Fibroblast of skin of back (primary cell): ENCODE measurements around the gene FRMD4A.

Experiments used
- DNase-seq: peaks from one replicate; pipeline ENCODE4 v3.0.0-alpha.2; 2013

FRMD4A gene

DNA sequence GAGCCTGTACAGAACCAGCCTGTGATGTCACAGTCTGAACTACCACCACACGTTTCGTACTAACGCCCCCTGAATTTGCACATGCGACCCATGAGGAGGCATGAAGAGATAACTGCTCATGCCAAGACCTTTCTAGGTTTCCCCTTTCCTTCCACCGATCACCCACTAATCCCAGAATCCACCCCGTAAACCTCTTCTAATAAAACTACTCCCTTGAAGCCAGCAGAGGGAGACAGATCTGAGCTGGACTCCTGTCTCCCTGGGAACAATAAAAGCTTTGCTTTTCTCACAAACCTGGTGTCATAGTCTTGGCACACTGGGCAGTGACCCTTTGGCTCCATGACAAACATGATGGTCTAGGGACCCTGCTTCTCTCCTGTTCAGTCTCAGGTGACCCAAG, 144.5 kb downstream of the FRMD4A start:
- peak; percentile 12 for DNase-seq

DNA sequence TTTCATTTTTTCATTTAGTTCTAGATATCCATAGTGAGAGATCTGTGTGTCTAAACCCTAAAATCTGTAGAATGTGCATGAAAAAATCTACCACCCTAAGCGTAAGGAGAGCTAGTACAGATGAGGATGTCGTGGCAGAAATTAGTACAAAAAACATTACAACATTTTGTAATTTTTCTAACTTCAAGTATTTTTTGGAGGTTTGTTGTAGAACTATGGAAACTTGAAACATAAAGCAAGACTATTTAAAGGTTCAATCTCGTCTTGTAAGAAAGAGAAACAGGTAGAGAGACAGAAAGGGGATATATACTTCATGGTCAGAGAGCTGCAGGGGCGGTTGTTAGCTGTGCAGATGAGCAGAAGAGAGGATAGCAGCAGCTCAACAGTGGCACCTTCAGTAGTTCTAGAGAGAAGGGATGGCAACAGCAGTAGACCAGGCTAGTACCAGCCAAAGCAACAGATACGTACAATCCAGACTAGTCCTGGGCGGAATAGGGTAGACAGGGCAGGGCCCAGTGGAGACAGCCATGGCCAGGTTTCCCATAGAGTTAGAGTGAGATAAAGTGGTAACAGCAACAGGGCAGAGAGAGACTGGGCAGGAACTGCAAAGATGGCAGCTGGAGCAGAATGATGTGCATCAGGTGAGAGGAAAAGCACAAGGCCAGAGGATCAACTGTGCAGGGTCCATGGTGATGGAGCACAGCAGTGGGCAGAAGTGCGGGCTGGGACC, 145.2 kb downstream of the FRMD4A start:
- DNase-seq = peak; percentile 83

DNA sequence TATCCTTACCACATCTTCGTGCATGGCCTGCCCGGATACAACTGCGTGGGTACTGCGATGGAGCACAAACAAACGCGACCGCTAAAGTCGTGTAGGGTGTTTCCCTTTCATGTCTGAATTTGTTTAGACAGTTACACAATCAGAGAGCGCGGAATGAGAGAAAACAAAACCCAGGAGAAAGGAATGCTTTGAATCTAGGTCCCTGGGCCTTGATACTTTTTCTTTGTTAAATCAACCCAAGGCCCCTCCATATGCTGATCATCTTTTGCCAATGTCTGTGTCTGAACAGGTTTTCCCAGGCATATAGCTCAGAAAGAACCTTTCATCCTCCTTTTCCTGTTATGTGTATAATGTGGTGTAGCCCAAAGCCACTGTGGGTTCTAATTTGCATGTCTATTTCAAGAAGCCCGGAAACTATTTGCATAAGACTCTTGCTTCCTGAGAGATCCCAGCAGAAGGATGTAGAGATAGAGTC, 145.8 kb downstream of the FRMD4A start:
- peak; percentile 12 for DNase-seq

DNA sequence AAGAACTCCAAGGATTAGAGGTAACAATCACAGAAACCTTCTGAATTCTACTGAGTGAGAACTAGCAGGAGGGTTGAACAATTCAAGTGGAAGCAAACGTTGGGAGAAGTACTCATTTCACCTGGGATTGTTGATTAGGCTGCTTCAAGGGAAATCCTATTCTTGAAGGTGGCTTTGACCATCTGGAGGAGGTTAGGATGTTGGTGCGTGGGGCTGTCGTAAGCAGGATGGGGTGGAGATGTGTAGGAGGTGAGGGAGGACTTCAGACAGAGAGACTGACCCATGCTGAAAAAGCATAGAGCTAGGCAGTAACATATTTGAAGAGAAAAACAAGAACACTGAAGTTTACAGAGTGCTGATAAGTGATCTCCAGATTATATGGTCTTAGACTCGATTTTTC, 147.9 kb downstream of the FRMD4A start:
- no peak for DNase-seq

DNA sequence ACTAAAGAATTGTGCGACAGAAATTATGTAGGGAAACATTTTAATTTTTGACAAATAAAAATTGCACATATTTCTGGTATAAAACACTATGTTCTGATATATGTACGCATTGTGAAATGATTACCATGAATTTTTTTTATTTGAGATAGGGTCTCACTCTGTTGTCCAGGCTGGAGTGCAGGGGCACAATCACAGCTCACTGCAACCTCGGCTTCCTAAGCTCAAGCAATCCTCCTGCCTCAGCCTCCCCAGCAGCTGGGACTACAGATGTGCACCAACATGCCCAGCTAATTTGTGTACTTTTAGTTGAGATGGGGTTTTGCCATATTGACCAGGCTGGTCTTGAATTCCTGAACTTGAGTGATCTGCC, 149.2 kb downstream of the FRMD4A start:
- no peak for DNase-seq

DNA sequence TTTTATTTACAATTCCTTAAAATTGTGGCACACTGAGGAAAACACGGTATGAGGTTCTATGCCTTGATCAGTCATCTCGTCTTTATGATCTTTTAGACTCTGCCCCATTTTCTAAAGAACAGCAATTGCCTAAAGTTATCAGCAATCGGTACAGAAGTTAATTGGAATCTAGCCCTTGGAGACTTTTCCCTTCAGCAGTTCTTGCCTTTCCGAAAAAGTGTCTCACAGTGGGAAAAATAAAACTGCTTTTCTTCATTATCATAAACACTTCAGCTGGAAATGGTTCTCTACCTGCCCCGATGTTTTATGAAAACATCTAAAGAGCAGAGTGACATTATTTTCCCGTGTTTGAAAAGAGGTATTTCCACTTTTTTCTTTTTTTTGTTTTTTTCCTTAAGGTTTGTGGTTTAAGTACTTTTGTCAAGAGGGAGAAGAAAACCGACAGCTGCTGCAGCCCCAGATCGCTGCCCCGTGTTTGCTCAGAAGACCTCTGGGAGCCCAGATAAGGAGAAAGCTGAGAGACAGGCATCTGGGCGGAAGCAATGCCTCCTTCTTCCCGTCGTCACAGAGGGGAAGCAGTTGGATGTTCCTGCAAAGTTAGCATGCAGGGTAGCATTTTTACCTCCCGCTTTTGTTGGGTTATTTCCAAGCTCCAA, 149.7 kb downstream of the FRMD4A start:
- no peak for DNase-seq

DNA sequence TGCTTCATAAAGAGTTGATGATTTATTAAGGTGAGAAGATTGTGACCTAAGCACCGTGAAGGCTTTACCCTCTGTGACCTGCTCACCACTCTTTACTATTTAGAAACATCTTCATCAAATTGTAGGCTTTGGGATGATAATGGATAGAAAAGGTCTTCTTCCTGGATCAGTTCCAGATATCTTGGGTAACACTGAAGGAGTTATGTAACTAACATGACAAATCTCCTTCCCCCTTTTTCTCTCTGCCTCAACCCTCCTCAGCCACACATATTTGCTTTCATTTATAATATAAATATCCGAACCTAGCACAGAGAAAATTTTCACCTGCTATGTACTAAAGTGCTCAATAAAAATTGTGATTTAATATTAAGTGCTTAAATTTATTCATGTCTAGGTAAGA, 151.5 kb downstream of the FRMD4A start:
- DNase-seq = no peak

DNA sequence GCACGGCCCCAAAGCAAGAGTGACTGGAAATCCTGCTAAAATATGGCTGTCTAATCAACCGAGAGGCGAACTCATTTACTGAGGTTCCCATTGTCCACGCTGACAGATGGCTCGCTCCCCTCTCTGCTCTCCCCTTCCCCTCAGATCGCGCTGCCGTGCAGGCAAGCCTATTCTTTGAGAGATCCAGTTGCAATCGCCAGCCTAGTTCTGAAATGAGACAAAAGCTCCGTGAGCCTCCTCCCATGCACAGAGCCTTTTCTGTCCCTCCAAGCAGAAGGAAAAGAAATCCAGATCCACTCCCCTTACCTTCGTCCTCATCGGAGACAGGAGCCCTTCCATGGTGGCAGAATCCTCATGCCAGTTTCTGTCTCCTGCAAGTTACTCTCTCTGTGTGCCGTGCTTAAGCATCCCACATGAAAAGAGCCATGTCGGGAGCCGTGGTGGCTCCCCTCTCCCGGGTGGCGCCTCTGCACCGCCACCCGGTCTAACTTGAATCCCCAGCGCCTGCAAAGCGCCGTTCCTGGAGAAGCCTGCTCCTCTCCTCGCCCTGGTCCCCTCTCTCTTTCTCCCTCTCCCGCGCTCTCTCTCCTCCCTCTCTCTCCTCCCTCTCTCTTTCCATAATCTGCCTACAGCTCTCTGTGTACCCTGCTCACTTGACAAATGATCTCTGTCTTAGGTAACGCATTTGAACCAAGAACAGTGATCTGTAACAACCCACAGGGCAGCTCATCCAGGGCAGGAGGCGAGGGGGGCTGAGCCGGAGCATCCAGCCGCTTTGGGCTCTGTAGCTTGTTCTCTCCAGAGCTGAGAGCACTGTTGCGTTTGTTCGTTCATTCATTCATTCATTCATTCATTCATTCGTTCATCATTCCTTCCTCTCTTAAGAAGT, 156.8 kb downstream of the FRMD4A start:
- peak; percentile 34 for DNase-seq

DNA sequence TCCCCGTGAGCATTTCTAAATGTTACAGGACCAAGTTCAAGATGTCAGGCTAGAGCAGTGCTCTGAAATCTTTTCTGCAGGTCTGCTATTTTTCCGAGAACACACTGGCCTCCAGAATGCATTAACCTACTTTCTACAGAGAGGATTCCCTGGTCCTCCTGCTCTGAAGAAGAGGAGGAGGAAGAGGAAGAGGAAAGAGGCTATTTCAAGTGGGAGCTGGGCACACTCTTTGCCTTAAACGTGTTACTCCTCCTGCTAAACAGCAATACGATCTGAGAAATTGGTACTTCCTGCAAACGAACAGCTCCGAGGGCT, 157.4 kb downstream of the FRMD4A start:
- DNase-seq = no peak

DNA sequence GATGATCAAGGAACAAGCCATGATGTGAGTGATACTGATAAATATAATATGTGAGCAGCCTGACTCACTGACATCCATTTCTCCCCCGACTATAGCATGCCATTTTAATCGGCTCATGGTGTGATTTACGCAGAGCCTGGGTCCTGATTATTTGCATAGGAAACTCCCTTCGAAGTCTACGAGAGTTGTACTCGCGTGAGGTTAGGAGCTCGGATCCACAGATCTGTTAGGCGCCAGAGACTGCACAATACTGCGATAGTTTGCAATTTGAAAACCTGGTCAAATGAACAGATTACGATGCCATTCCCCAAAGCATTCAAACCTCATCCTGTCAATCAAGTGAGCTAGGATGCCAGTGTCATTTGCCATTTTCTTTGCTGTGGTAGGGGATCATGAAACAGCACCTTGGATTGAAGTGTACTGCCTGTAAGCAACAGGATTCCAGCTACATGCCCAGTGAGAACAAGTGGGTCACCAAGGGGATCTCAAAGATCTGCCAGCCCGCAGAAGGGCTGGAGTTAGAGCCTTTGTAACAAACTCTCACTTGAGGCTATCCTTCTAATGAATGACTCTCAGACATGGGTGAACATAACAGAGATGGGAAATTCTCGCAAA, 158.3 kb downstream of the FRMD4A start:
- no peak for DNase-seq

DNA sequence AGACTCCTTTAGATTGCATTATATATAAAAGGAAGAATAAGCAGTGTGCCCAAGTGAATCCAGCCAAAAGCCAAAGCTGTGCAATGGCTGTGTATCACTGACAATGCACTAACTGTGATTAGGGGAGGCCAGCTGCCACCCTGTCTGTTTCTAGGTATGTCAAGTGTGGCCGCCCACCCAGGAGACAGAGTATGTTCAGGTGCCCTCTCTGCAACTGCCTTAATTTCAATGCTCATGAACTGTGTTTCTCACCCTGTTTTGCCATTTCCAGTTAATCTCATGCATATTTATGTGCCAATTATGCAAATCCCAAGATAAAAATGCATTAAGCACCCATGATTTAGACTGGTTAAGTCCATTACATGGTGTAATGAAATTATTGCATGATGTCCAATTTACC, 159.4 kb downstream of the FRMD4A start:
- no peak for DNase-seq

DNA sequence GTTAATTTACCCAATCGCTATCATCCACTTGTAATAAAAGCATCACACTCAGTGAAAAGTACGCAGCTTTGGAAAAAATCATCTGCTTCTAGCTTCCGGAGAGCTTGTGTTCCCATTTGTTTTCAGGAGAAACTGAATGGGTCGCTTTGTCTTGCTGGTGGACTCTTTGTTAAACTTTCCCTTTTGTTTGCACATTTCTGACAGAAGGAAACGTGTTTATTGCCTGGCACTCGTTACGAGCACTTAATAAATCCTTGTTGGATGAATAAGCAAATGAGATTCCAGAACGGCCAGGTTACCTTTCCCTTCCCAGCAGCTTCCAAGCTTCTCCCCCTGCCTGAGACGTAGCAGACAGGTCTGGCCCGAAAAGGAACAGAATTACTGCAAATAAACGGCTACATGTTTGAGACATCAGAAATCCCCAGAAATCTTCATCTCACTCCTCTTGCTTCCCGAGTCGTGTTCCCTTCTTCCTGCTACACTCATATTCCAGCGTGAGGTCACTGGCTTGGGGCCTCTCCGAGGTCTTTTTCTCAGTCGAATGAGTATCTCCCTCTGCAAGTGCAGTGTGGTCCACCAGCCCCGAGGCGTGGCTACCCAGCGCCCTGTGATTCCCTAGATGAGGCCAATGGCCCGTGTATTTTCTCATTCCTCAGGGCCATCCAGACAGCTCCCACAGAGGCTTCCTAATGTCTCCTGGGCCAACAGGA, 167.2 kb downstream of the FRMD4A start:
- no peak for DNase-seq

DNA sequence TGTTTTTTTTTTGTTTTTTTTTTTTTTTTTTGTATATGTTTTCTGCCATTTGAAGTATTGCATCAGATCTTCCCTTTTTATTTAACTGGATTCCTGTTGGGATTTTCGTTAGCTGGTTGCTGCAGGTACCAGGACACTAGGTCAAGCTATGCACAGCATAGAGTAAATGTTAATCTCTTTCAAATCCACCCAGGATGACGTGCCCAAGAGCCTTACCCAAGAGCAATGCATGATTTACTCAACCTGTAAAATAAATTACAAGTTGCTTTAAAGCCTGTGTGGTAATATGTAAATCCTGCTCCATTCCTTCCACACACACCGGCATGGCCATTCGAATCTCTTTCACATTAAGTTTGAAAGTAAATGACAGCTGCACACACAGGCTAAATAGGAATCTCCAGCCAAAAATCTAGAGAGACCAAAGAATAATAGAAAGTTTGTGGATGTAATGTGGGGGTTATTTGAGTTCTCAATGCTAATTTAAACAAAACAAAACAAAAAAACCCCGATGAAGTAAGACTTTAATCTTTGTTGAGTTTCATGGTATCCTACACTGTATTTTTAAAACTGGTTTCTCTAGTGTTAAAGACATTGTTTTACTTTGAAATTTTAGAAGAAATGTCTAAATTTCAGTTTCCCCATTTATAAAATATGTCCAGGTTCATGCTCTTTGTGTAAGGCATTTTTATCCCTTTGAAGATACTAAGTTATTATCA, 167.9 kb downstream of the FRMD4A start:
- no peak for DNase-seq

DNA sequence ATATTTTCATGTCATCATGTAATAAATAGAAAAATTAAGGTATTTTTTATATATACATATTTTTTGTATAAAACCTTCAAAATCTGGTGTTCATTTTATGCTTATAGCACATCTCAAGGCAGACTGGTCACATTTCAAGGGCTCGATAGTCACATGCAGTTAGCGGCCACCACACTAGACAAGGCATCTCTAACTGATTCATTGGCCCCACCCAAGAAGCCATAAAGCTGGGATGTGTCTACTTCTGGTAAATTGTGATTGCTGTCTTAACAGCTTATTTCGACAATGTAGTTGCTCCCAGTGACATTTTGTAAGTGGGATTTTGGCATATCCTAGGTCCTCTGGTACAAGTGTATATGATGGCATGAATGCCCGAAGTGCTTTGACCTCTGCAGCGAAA, 168.7 kb downstream of the FRMD4A start:
- no peak for DNase-seq

DNA sequence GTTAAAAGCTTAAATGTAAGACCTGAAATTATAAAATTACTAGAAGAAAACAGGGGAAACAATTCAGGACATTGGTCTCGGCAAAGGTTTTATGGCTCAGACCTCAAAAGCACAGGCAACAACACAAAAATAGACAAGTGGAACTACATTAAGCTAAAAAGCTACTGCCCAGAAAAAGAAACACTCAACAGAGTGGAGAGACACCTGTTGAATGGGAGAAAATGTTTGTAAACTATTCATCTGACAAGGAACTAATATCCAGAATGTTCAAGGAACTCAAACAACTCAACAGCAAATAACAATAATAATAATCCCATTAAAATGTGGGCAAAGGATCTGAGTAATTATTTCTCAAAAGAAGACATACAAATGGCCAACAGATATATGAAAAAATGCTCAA, 170.4 kb downstream of the FRMD4A start:
- no peak for DNase-seq

DNA sequence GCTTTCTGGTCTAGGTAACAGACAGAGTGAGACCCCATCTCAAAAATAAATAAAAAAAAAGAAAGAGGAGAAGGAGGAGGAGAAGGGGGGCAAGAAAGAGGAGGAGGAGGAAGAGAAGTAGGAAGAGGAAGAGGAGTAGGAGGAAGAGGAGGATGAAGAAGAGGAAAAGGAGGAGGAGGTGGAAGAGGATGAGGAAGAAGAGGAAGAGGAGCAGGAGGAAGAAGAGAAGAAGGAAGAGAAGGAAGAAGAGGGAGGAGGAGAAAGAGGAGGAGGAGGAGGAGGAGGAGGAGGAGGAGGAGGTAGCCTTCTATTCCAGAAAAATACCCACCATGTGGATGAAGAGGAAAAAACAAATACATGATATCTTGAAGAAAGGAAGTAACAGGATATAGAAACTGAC, 172.1 kb downstream of the FRMD4A start:
- DNase-seq = no peak

DNA sequence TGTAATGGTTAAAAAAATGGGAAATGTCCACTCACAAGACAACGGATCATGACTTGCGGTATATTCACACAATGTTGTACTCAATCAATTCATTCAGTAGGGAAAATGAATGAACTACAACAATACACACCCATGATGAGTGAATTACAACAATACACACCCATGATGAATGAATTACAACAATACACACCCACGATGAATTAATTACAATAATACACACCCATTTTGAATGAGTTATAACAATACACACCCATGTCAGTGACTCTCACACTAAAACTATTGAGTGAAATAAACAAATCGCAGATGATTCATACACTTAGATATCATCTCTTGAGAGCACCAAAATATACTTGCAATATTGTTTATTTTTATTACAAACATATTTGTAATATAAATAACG, 174.6 kb downstream of the FRMD4A start:
- DNase-seq = no peak

DNA sequence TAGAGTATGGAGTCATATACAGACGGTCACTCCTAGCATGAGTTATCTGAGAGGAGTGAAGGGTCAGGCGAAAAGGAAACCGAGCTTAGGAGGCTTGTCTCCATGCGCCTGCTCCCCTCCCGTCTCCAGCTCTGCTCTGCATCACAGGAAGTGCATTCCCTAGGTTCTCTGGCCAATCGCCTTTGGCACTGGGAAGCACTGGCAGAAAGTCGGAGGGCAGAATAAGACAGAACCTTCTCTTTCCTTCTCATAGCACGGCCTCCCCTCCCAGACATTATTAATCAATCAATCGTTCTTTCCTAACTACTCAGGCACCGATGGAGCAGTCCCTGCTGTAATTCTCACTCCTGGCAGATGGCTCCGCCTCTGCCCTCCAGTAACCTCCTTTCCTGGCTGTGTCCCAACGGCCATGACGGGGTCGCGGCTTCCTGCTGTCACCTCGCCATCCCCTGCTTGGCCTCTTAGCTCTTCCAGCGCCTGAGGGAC, 177.1 kb downstream of the FRMD4A start:
- no peak for DNase-seq

DNA sequence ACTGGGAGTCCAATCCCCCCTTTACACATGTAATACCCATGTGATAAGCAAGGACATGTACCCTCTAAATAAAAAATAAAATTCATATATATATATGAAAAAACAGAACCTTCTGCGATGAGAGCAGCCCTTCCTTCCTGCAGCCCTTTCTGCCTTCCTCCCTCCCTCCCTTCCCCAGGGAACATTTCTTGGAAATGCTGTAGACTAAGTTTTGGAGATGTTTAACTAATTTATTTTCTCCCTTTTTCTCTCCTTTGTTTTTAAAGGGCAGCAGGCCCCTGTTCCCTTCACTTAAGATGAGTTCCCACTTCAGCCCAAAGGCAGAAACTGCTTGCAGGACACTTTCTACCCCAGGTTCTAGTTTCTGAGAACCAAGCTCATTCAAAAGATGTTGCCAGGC, 179.2 kb downstream of the FRMD4A start:
- DNase-seq = no peak

DNA sequence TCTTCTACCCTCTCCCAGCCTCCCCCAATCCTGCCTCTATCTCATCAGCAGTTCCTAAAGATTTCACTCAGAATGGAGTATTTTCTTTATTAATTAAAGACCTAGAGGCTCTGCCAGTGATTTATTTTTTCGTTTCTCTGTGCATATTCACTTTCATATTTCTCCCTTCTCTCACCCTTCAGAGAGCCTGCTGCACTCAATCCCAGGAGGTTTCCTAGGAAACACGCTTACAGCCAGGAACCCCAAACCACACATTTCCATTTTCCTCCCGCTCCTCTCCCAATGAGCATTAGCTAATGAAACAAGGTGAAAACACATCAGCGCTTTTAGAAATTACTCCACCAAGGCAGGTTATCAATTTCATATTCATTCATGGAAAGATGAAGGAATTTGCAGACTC, 180.2 kb downstream of the FRMD4A start:
- no peak for DNase-seq

DNA sequence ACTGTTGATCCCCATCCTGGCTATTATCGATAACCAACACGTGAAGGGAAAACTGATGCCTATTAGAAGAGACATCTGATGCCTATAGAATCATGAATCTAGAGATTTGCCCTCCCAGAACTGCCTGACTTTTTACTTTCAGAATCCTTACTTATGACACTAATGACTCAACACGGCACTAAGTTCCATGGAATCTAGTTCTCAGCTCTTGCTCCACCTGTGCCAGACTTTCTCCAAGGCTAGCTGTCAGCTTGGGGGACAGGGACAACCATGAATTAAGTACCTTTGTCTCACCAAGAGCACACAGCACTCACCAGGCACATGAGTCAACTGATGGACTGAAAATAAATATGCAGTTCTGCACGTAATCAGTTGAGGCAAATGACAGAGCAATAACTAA, 184.2 kb downstream of the FRMD4A start:
- DNase-seq = peak; percentile 10

DNA sequence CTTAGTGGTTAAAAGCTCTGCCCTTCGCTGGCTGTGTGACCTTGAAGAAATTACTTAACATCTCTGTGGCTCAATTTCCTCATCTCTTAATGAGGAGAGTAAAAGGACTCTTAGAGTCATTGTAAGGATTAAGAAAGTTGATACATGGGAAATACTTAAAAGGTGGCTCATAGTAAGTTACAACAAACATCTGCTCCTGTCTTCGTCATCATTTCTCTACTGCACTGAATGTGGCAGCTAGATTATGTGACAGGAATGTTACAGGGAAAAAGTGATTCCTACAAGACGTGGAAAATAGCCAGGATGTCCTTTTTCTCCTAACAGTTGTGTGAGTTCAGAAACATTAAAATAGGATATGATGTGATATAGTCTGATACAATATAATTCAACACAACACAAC, 184.7 kb downstream of the FRMD4A start:
- DNase-seq = peak; percentile 55
